Hepatocyte (in vitro differentiated cells): ENCODE results near the gene CAMK1. TPM values are rescaled to one million over a fixed set of nuclear protein-coding genes. Genes with fewer than 3 reads are reported as not detected.

Experiments
- DNase-seq: peaks from one replicate; pipeline ENCODE4 v3.0.0-alpha.2; 2016; ENCODE audit warnings: low spot score
- H2AFZ ChIP-seq: fragments of 200-600 bp; sonication (generic); 2 replicates; pipeline ENCODE4 v1.6.0; 2016; ENCODE audit warnings: antibody characterized with exemption, mild to moderate bottlenecking
- H3K27ac ChIP-seq: fragments of 200-600 bp; sonication (generic); 2 replicates; pipeline ENCODE4 v1.5.1; 2016; ENCODE audit warnings: mild to moderate bottlenecking
- H3K27me3 ChIP-seq: fragments of 200-600 bp; sonication (generic); 2 replicates; pipeline ENCODE4 v1.6.1; 2016
- H3K36me3 ChIP-seq: fragments of 200-600 bp; sonication (generic); replicated peaks from 2 replicates; pipeline ENCODE4 v1.5.1; 2016; ENCODE audit warnings: low read depth; ENCODE audit not compliant: insufficient read depth
- H3K4me1 ChIP-seq: fragments of 200-600 bp; sonication (generic); 2 replicates; pipeline ENCODE4 v1.5.1; 2016; ENCODE audit warnings: mild to moderate bottlenecking, moderate library complexity; ENCODE audit not compliant: insufficient read depth
- H3K4me2 ChIP-seq: fragments of 200-600 bp; sonication (generic); 2 replicates; pipeline ENCODE4 v1.6.0; 2016
- H3K4me3 ChIP-seq: fragments of 200-600 bp; sonication (generic); 2 replicates; pipeline ENCODE4 v1.5.1; 2016; ENCODE audit warnings: mild to moderate bottlenecking
- H3K79me2 ChIP-seq: fragments of 200-600 bp; sonication (generic); 2 replicates; pipeline ENCODE4 v1.6.0; 2017; ENCODE audit warnings: mild to moderate bottlenecking
- H3K9me2 ChIP-seq: fragments of 200-600 bp; sonication (generic); replicated peaks from 2 replicates; pipeline ENCODE4 v1.6.0; 2017; ENCODE audit warnings: mild to moderate bottlenecking; ENCODE audit not compliant: insufficient read depth
- H3K9me3 ChIP-seq: fragments of 200-600 bp; sonication (generic); 2 replicates; pipeline ENCODE4 v1.5.1; 2016; ENCODE audit warnings: low read depth, mild to moderate bottlenecking
- H4K20me1 ChIP-seq: fragments of 200-600 bp; sonication (generic); 2 replicates; pipeline ENCODE4 v1.6.0; 2016; ENCODE audit warnings: mild to moderate bottlenecking; ENCODE audit not compliant: insufficient read depth, poor library complexity, severe bottlenecking
- CTCF ChIP-seq: fragments of 200-600 bp; sonication (generic); IDR thresholded peaks from 2 replicates; pipeline ENCODE4 v1.5.1; 2016; ENCODE audit warnings: antibody characterized with exemption, mild to moderate bottlenecking; ENCODE audit not compliant: poor library complexity
- EZH2 ChIP-seq: fragments of 200-600 bp; sonication (generic); IDR thresholded peaks from 2 replicates; pipeline ENCODE4 v1.6.1; 2016; ENCODE audit warnings: antibody characterized with exemption, mild to moderate bottlenecking, borderline replicate concordance
- EZH2phosphoT487 ChIP-seq: fragments of 200-600 bp; sonication (generic); IDR thresholded peaks from one replicate; pipeline ENCODE4 v1.6.1; 2018; ENCODE audit warnings: antibody characterized with exemption, mild to moderate bottlenecking, low read depth, moderate library complexity; ENCODE audit not compliant: unreplicated experiment, severe bottlenecking
- WGBS: methylation state at CpG from one replicate; pipeline ENCODE4 v1.1.6; 2016; ENCODE audit warnings: low lambda C conversion rate; ENCODE audit errors: missing lambda C conversion rate; 5-methylcytosine and 5-hydroxymethylcytosine counted together
- polyA plus RNA-seq: library from polyadenylated mRNA; unstranded; fragments of >200 nt; fragmentation: Nextera tagmentation; extraction: Ambion mirVana; gene quantifications from 2 replicates; pipeline ENCODE4 v1.2.1, GENCODE V29; 2016
- total RNA-seq: library from RNA; depleted of rRNA; stranded (reverse); fragments of >200 nt; gene quantifications from 2 replicates; pipeline ENCODE4 v1.2.3, GENCODE V29; 2014

The CAMK1 gene
- total and polyA plus RNA-seq, 2 experiments from 2014 or later, result 9.7 to 16.1 TPM

GRCh38 chr3:9807981-9808344 lies 38.2 kb upstream of the CAMK1 start:
- H3K9me3 ChIP-seq, result no peaks in the 10 kb centered on the region
- 94% methylated on average over 2 of the region's 2 CpGs for WGBS
- no peak overlapping the region for H3K4me2 ChIP-seq
- H2AFZ ChIP-seq, result no peak overlapping the region
- H3K79me2 ChIP-seq, result no peaks in the 10 kb centered on the region
- peaks cover 14% of the 10 kb centered on the region for H3K4me1 ChIP-seq
- no peak overlapping the region for H3K4me3 ChIP-seq
- no peak for TF ChIP-seq EZH2
- no peak for TF ChIP-seq CTCF
- no peak for TF ChIP-seq EZH2phosphoT487
- DNase-seq, result no peak
- H3K9me2 ChIP-seq, result no peaks in the 10 kb centered on the region
- H3K27me3 ChIP-seq, result no peaks in the 10 kb centered on the region
- H4K20me1 ChIP-seq, result no peaks in the 10 kb centered on the region
- peak overlapping the region; percentile 16 for H3K27ac ChIP-seq
- no peaks in the 10 kb centered on the region for H3K36me3 ChIP-seq

GRCh38 chr3:9806688-9807589 lies 37.2 kb upstream of the CAMK1 start:
- H3K4me3 ChIP-seq, result no peak overlapping the region
- DNase-seq, result no peak
- no peaks in the 10 kb centered on the region for H3K9me2 ChIP-seq
- no peaks in the 10 kb centered on the region for H3K36me3 ChIP-seq
- WGBS, result 96% methylated on average over 7 of the region's 7 CpGs
- H3K9me3 ChIP-seq, result no peaks in the 10 kb centered on the region
- TF ChIP-seq EZH2, result no peak
- no peak for TF ChIP-seq CTCF
- TF ChIP-seq EZH2phosphoT487, result no peak
- peaks cover 14% of the 10 kb centered on the region for H3K4me1 ChIP-seq
- no peaks in the 10 kb centered on the region for H3K27me3 ChIP-seq
- H3K4me2 ChIP-seq, result no peak overlapping the region
- no peak overlapping the region for H3K27ac ChIP-seq
- H4K20me1 ChIP-seq, result no peaks in the 10 kb centered on the region
- no peaks in the 10 kb centered on the region for H3K79me2 ChIP-seq
- no peak overlapping the region for H2AFZ ChIP-seq

GRCh38 chr3:9806137-9806536 lies 36.4 kb upstream of the CAMK1 start:
- H3K9me3 ChIP-seq, result no peaks in the 10 kb centered on the region
- H3K27ac ChIP-seq, result no peak overlapping the region
- no peaks in the 10 kb centered on the region for H4K20me1 ChIP-seq
- no peak overlapping the region for H3K4me2 ChIP-seq
- no peaks in the 10 kb centered on the region for H3K27me3 ChIP-seq
- DNase-seq, result no peak
- H3K4me1 ChIP-seq, result peaks cover 14% of the 10 kb centered on the region
- no peak for TF ChIP-seq CTCF
- TF ChIP-seq EZH2phosphoT487, result no peak
- no peak for TF ChIP-seq EZH2
- 98% methylated on average over 12 of the region's 12 CpGs for WGBS
- H2AFZ ChIP-seq, result no peak overlapping the region
- H3K4me3 ChIP-seq, result no peak overlapping the region
- peaks cover 5% of the 10 kb centered on the region for H3K36me3 ChIP-seq
- H3K9me2 ChIP-seq, result no peaks in the 10 kb centered on the region
- no peaks in the 10 kb centered on the region for H3K79me2 ChIP-seq
